ENCODE results near the gene SORCS2. TPM values are rescaled to one million over a fixed set of nuclear protein-coding genes. Genes with fewer than 3 reads are reported as not detected.
A peak's percentile ranks its signal among the peaks of the same experiment; 100 is the strongest.

The SORCS2 gene
- total and polyA plus RNA-seq, 2 of the 4 experiments (the other 2 are of a cell fraction), result 0.36 to 0.62 TPM

DNA sequence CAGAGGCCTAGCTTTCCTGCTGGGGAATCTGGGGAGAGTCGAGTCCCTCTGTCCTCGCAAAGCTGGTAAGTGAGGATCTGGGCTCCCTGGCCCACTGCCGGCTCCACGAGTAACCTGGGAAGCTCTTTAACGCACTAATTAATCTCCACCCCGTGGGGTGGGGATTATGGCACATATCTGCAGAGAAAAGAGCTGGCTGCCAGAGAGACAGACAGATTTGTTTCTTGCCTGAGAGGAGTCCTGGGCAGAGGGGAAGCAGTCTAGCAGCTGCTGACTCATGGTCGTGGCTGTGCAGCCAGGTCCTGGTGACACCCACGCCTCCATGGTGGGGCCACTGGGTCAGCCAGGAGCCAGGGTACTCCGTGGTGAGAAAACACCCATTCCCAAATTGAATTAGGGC, 14.0 kb downstream of the SORCS2 start:
- Histone ChIP-seq H3K27ac (ENCODE audit: insufficient read depth, low read length) (peak overlapping the region; percentile 77), H2AK5ac (ENCODE audit: low read depth, low read length) (peak overlapping the region; percentile 74; the same call in 1 of the 2 replicates), H4K20me1 (ENCODE audit: insufficient read depth, low read length) (no peaks in the 10 kb centered on the region), H2AK9ac (replicated peaks; ENCODE audit: low read depth, low read length, poor library complexity) (peak overlapping the region; percentile 43), H3K4me3 (ENCODE audit: insufficient read depth, low read depth, low read length) (no peak overlapping the region), H3K36me3 (ENCODE audit: control insufficient read depth, insufficient read depth, low read length) (no peaks in the 10 kb centered on the region), H3K27me3 (ENCODE audit: control insufficient read depth, insufficient read depth, low read length) (no peaks in the 10 kb centered on the region), H2BK120ac (ENCODE audit: low read depth, low read length) (peak overlapping the region; percentile 67), H4K91ac (ENCODE audit: insufficient read depth, low read depth, low read length) (peak overlapping the region; percentile 83), H3K23ac (ENCODE audit: low read depth, low read length) (peak overlapping the region; percentile 68), H2AFZ (replicated peaks; ENCODE audit: low read length, poor library complexity) (peak overlapping the region; percentile 81), H4K8ac (ENCODE audit: low read depth in 2 of 2, low read length in 2 of 2) (peak overlapping the region; percentile 86 to 87), H3K9me1 (ENCODE audit: insufficient read depth, low read length) (peaks cover 4% of the 10 kb centered on the region), H3K18ac (ENCODE audit: low read depth, low read length) (peak overlapping the region; percentile 72), H2BK5ac (ENCODE audit: low read depth, low read length, poor library complexity, severe bottlenecking) (peak overlapping the region; percentile 66), H3K14ac (replicated peaks; ENCODE audit: low read depth, low read length) (peak overlapping the region; percentile 81), H3K4ac (ENCODE audit: low read depth, low read length) (peak overlapping the region; percentile 88), H2BK15ac (ENCODE audit: low read depth, low read length) (peak overlapping the region; percentile 72; the same call in 2 of the 3 replicates), H2BK20ac (ENCODE audit: low read depth, low read length) (peak overlapping the region; percentile 93), H4K5ac (ENCODE audit: low read depth, low read length) (peak overlapping the region; percentile 58), H3K9ac (ENCODE audit: low read depth, low read length) (peak overlapping the region; percentile 27; the same call in 1 of the 2 replicates), H3K56ac (ENCODE audit: extremely low read depth, insufficient read depth, low read length) (peak overlapping the region; percentile 50; the same call in 1 of the 2 replicates), H3K79me1 (ENCODE audit: low read depth in 1 of 2, low read length in 2 of 2) (no peaks in the 10 kb centered on the region), H3K4me1 (ENCODE audit: control insufficient read depth, insufficient read depth, low read length) (peaks cover 28% of the 10 kb centered on the region), H3K4me2 (ENCODE audit: low read depth, low read length) (peak overlapping the region; percentile 47; the same call in 1 of the 2 replicates), H3K9me3 (ENCODE audit: control insufficient read depth, insufficient read depth, low read length) (no peaks in the 10 kb centered on the region)
- WGBS, 2 experiments (ENCODE audit: extremely low coverage in 2 of 2, insufficient read length in 1 of 2), result 0% methylated on average over 1 of the region's 9 CpGs; no CpG with 5 or more reads in 1 of the 2 experiments
- DNase-seq (peak; percentile 76), ATAC-seq (ENCODE audit: low read depth) (peak; percentile 43)
- no peak for TF ChIP-seq BHLHE40 (IDR thresholded peaks at IDR 0.05; ENCODE audit: low read depth, low read length)
- TF ChIP-seq CEBPB (IDR thresholded peaks at IDR 0.05; ENCODE audit: low read depth, low read length), result no peak
- TF ChIP-seq CHD1 (IDR thresholded peaks at IDR 0.05; ENCODE audit: low read depth, low read length), result no peak
- 0 out of 2 replicates have a peak, but pooled peaks have one; percentile 23 for TF ChIP-seq POLR2A (IDR thresholded peaks at IDR 0.05; ENCODE audit: low read depth, low read length)
- 0 out of 2 replicates have a peak, but pooled peaks have one; percentile 5 for TF ChIP-seq MAZ (IDR thresholded peaks at IDR 0.05; ENCODE audit: borderline replicate concordance, low read depth, low read length)
- 0 out of 2 replicates have a peak, but pooled peaks have one; percentile 10 for TF ChIP-seq RFX5 (IDR thresholded peaks at IDR 0.05; ENCODE audit: low read depth, low read length)
- TF ChIP-seq, protein P1, sequence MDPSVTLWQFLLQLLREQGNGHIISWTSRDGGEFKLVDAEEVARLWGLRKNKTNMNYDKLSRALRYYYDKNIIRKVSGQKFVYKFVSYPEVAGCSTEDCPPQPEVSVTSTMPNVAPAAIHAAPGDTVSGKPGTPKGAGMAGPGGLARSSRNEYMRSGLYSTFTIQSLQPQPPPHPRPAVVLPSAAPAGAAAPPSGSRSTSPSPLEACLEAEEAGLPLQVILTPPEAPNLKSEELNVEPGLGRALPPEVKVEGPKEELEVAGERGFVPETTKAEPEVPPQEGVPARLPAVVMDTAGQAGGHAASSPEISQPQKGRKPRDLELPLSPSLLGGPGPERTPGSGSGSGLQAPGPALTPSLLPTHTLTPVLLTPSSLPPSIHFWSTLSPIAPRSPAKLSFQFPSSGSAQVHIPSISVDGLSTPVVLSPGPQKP (IDR thresholded peaks at IDR 0.05; ENCODE audit: borderline replicate concordance, low read depth, low read length), result no peak
- 0 out of 2 replicates have a peak, but pooled peaks have one; percentile 3 for TF ChIP-seq RAD21 (IDR thresholded peaks at IDR 0.05; ENCODE audit: low read length)
- TF ChIP-seq RCOR1 (IDR thresholded peaks at IDR 0.05; ENCODE audit: insufficient replicate concordance, low read length), result no peak
- peak; percentile 71 for TF ChIP-seq FOS (IDR thresholded peaks at IDR 0.05; ENCODE audit: low read depth, low read length)
- TF ChIP-seq SMC3 (IDR thresholded peaks at IDR 0.05; ENCODE audit: low read depth, low read length), result no peak
- TF ChIP-seq, protein P2, sequence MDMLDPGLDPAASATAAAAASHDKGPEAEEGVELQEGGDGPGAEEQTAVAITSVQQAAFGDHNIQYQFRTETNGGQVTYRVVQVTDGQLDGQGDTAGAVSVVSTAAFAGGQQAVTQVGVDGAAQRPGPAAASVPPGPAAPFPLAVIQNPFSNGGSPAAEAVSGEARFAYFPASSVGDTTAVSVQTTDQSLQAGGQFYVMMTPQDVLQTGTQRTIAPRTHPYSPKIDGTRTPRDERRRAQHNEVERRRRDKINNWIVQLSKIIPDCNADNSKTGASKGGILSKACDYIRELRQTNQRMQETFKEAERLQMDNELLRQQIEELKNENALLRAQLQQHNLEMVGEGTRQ (IDR thresholded peaks at IDR 0.05; ENCODE audit: low read depth, low read length), result no peak
- TF ChIP-seq, protein P3, sequence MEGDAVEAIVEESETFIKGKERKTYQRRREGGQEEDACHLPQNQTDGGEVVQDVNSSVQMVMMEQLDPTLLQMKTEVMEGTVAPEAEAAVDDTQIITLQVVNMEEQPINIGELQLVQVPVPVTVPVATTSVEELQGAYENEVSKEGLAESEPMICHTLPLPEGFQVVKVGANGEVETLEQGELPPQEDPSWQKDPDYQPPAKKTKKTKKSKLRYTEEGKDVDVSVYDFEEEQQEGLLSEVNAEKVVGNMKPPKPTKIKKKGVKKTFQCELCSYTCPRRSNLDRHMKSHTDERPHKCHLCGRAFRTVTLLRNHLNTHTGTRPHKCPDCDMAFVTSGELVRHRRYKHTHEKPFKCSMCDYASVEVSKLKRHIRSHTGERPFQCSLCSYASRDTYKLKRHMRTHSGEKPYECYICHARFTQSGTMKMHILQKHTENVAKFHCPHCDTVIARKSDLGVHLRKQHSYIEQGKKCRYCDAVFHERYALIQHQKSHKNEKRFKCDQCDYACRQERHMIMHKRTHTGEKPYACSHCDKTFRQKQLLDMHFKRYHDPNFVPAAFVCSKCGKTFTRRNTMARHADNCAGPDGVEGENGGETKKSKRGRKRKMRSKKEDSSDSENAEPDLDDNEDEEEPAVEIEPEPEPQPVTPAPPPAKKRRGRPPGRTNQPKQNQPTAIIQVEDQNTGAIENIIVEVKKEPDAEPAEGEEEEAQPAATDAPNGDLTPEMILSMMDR (conservative IDR thresholded peaks at IDR 0.05; ENCODE audit: low read depth, low read length), result no peak
- TF ChIP-seq MXI1 (IDR thresholded peaks at IDR 0.05; ENCODE audit: borderline replicate concordance, low read depth, low read length), result no peak
- peak; percentile 53 for TF ChIP-seq MAFK (IDR thresholded peaks at IDR 0.05; ENCODE audit: low read depth, low read length)
- peak; percentile 79; the same call in 1 of the 2 replicates for TF ChIP-seq NFE2L2 (IDR thresholded peaks at IDR 0.05; ENCODE audit: low read depth, low read length)
- POLR2A ChIA-PET (ENCODE audit: unreplicated experiment), result no interaction called here
- no TSS peak for BruUV-seq (replicated peaks)
- dilution Hi-C loops (cut with HindIII; ENCODE audit: low sequenced_read_pairs, unreplicated experiment), result no loop called here
- CTCF ChIA-PET, result interaction anchor here (1.2 to 1.6 kb wide), 2 partner anchors 9 to 15 kb away, joined by 5 read pairs; no protein-coding TSS in a partner anchor
- in situ Hi-C loops (cut with MboI; ENCODE audit: low sequenced_read_pairs), result no loop called here
- intact Hi-C loops (cut with micrococcal nuclease), result no loop called here
